Osteocyte (in vitro differentiated cells): ENCODE measurements around the gene DCBLD2. TPM values are rescaled to one million over a fixed set of nuclear protein-coding genes. Genes with fewer than 3 reads are reported as not detected.

Source experiments
- DNase-seq: peaks from one replicate; pipeline ENCODE4 v3.0.0; 2021; ENCODE audit warnings: mixed read lengths; ENCODE audit not compliant: unreplicated experiment; ENCODE audit errors: extremely low spot score
- H3K27ac Mint-ChIP-seq: one replicate; pipeline ENCODE4 v1.8.0; 2021; ENCODE audit warnings: mild to moderate bottlenecking, mixed read lengths; ENCODE audit not compliant: unreplicated experiment
- H3K27me3 Mint-ChIP-seq: one replicate; pipeline ENCODE4 v1.8.0; 2021; ENCODE audit warnings: mixed read lengths; ENCODE audit not compliant: unreplicated experiment
- H3K36me3 Mint-ChIP-seq: one replicate; pipeline ENCODE4 v1.8.0; 2021; ENCODE audit warnings: mixed read lengths; ENCODE audit not compliant: unreplicated experiment
- H3K4me1 Mint-ChIP-seq: one replicate; pipeline ENCODE4 v1.8.0; 2021; ENCODE audit warnings: mixed read lengths; ENCODE audit not compliant: unreplicated experiment
- H3K4me3 Mint-ChIP-seq: one replicate; pipeline ENCODE4 v1.8.0; 2021; ENCODE audit warnings: mild to moderate bottlenecking, moderate library complexity, mixed read lengths; ENCODE audit not compliant: unreplicated experiment
- H3K9me3 Mint-ChIP-seq: one replicate; pipeline ENCODE4 v1.8.0; 2021; ENCODE audit warnings: mixed read lengths; ENCODE audit not compliant: unreplicated experiment
- CTCF ChIP-seq: fragments of 200-600 bp; sonication (generic); IDR thresholded peaks from 2 replicates; pipeline ENCODE4 v1.5.0; 2021; ENCODE audit warnings: antibody characterized with exemption, mild to moderate bottlenecking, moderate library complexity
- total RNA-seq: library from RNA; stranded (reverse); gene quantifications from 2 replicates; pipeline ENCODE4 v1.2.1, GENCODE V29; 2021

The DCBLD2 gene
- total RNA-seq, 1 donor from 2014 or later = 83.2 TPM

- Mint-ChIP-seq H3K4me3 (no peak overlapping the region), H3K27ac (no peak overlapping the region), H3K4me1 (peaks cover 4% of the 10 kb centered on the region), H3K27me3 (no peaks in the 10 kb centered on the region), H3K36me3 (peaks cover 70% of the 10 kb centered on the region), H3K9me3 (no peaks in the 10 kb centered on the region)
- DNase-seq = no peak
- no peak for TF ChIP-seq CTCF
Observed at GRCh38 chr3:98805571-98805970, 95.9 kb downstream of the DCBLD2 start.

GRCh38 chr3:98801043-98801747 is 100.3 kb downstream of the DCBLD2 start:
- no peak for DNase-seq
- peak; percentile 16 for TF ChIP-seq CTCF
- peaks cover 65% of the 10 kb centered on the region for H3K36me3 Mint-ChIP-seq
- peak overlapping the region; percentile 2 for H3K27ac Mint-ChIP-seq
- no peaks in the 10 kb centered on the region for H3K27me3 Mint-ChIP-seq
- no peak overlapping the region for H3K4me3 Mint-ChIP-seq
- H3K4me1 Mint-ChIP-seq = no peaks in the 10 kb centered on the region
- no peaks in the 10 kb centered on the region for H3K9me3 Mint-ChIP-seq

GRCh38 chr3:98800401-98800800 is 101.1 kb downstream of the DCBLD2 start:
- Mint-ChIP-seq H3K36me3 (peaks cover 65% of the 10 kb centered on the region), H3K27ac (no peak overlapping the region), H3K27me3 (no peaks in the 10 kb centered on the region), H3K4me1 (no peaks in the 10 kb centered on the region), H3K4me3 (no peak overlapping the region), H3K9me3 (no peaks in the 10 kb centered on the region)
- no peak for TF ChIP-seq CTCF
- DNase-seq = no peak

- H3K4me3 Mint-ChIP-seq = no peak overlapping the region
- H3K27ac Mint-ChIP-seq = no peak overlapping the region
- no peaks in the 10 kb centered on the region for H3K4me1 Mint-ChIP-seq
- no peaks in the 10 kb centered on the region for H3K27me3 Mint-ChIP-seq
- H3K36me3 Mint-ChIP-seq = peaks cover 60% of the 10 kb centered on the region
- TF ChIP-seq CTCF = no peak
- DNase-seq = no peak
- no peaks in the 10 kb centered on the region for H3K9me3 Mint-ChIP-seq
Observed at GRCh38 chr3:98799479-98799878, 102.0 kb downstream of the DCBLD2 start.

GRCh38 chr3:98798820-98799219 is 102.7 kb downstream of the DCBLD2 start:
- Mint-ChIP-seq H3K4me3 (no peak overlapping the region), H3K9me3 (no peaks in the 10 kb centered on the region), H3K36me3 (peaks cover 58% of the 10 kb centered on the region), H3K27me3 (no peaks in the 10 kb centered on the region), H3K27ac (no peak overlapping the region), H3K4me1 (no peaks in the 10 kb centered on the region)
- no peak for DNase-seq
- no peak for TF ChIP-seq CTCF
